PC-9 (cell line): ENCODE measurements around the gene AGBL2. TPM values are rescaled to one million over a fixed set of nuclear protein-coding genes. Genes with fewer than 3 reads are reported as not detected.

Experiments
- BruUV-seq: library from RNA; stranded (reverse); fragments of 400-500 nt; replicated peaks from 2 replicates; lab custom pipeline; 2021; lab: Mats Ljungman, UMichigan
- CTCF ChIA-PET: fragments of 300-600 bp; sonication (Branson Sonifier 250); formaldehyde crosslinking; loops from one replicate; lab custom pipeline; 2022; ENCODE audit warnings: antibody characterized with exemption; lab: Charles Lee
- POLR2A ChIA-PET: fragments of 300-600 bp; sonication (Branson Sonifier 250); formaldehyde crosslinking; loops from one replicate; lab custom pipeline; 2022; ENCODE audit warnings: antibody characterized with exemption; ENCODE audit not compliant: unreplicated experiment; lab: Charles Lee
- DNase-seq, 2 experiments: peaks; one replicate each; pipeline versions ENCODE4 v3.0.0 to v3.0.0-alpha.2; 2015 to 2022; ENCODE audit warnings: mixed read lengths in 1 of 2
- H2AFZ ChIP-seq: fragments of 200-600 bp; sonication (generic); 2 replicates; pipeline ENCODE4 v1.8.1; 2017; ENCODE audit warnings: antibody characterized with exemption
- H3F3A ChIP-seq: fragments of 200-600 bp; sonication (generic); 2 replicates; pipeline ENCODE4 v1.8.1; 2017; ENCODE audit warnings: antibody characterized with exemption, mild to moderate bottlenecking, low read depth; ENCODE audit not compliant: insufficient read depth
- H3K27ac ChIP-seq: fragments of 200-600 bp; sonication (generic); 2 replicates; pipeline ENCODE4 v1.6.1; 2016; ENCODE audit warnings: mixed run types
- H3K27me3 ChIP-seq: fragments of 200-600 bp; sonication (generic); 2 replicates; pipeline ENCODE4 v1.6.1; 2016; ENCODE audit warnings: low read depth, mixed run types; ENCODE audit not compliant: insufficient read depth
- H3K36me3 ChIP-seq: fragments of 200-600 bp; sonication (generic); 2 replicates; pipeline ENCODE4 v1.6.1; 2016; ENCODE audit warnings: low read depth, mixed run types
- H3K4me1 ChIP-seq: fragments of 200-600 bp; sonication (generic); replicated peaks from 2 replicates; pipeline ENCODE4 v1.6.1; 2016; ENCODE audit warnings: mixed run types; ENCODE audit not compliant: insufficient read depth
- H3K4me2 ChIP-seq: fragments of 200-600 bp; sonication (generic); 2 replicates; pipeline ENCODE4 v1.6.1; 2017; ENCODE audit warnings: mixed run types
- H3K4me3 ChIP-seq: fragments of 200-600 bp; sonication (generic); 2 replicates; pipeline ENCODE4 v1.6.1; 2016; ENCODE audit warnings: mixed run types
- H3K79me2 ChIP-seq: fragments of 200-600 bp; sonication (generic); 2 replicates; pipeline ENCODE4 v1.6.1; 2017; ENCODE audit warnings: low read depth, mixed run types
- H3K9me2 ChIP-seq: fragments of 200-600 bp; sonication (generic); 2 replicates; pipeline ENCODE4 v1.8.1; 2017; ENCODE audit warnings: mild to moderate bottlenecking; ENCODE audit not compliant: insufficient read depth
- H3K9me3 ChIP-seq: fragments of 200-600 bp; sonication (generic); 2 replicates; pipeline ENCODE4 v1.8.1; 2016; ENCODE audit warnings: low read depth; ENCODE audit not compliant: insufficient read depth
- H4K20me1 ChIP-seq: fragments of 200-600 bp; sonication (generic); 2 replicates; pipeline ENCODE4 v1.8.1; 2017; ENCODE audit not compliant: insufficient read depth
- EZH2 ChIP-seq: fragments of 200-600 bp; sonication (generic); IDR thresholded peaks from 2 replicates; pipeline ENCODE4 v1.8.0; 2017; ENCODE audit warnings: antibody characterized with exemption, low read depth
- intact Hi-C: fragments of 100-400 bp; cut with micrococcal nuclease; formaldehyde crosslinking; loops from one replicate; pipeline ENCODE4 v1.10.0; 2022; ENCODE audit not compliant: unreplicated experiment
- total RNA-seq: library from RNA; stranded (reverse); gene quantifications from 2 replicates; pipeline ENCODE4 v1.2.3, GENCODE V29; 2021
- TF ChIP-seq, protein P1 (sequence below): fragments of 200-600 bp; sonication (generic); conservative IDR thresholded peaks from 2 replicates; pipeline ENCODE4 v1.6.1; 2017; ENCODE audit warnings: mixed run types, antibody characterized with exemption, mild to moderate bottlenecking, moderate library complexity

The AGBL2 gene
- total RNA-seq, 1 experiment from 2014 or later: 13.1 TPM

DNA sequence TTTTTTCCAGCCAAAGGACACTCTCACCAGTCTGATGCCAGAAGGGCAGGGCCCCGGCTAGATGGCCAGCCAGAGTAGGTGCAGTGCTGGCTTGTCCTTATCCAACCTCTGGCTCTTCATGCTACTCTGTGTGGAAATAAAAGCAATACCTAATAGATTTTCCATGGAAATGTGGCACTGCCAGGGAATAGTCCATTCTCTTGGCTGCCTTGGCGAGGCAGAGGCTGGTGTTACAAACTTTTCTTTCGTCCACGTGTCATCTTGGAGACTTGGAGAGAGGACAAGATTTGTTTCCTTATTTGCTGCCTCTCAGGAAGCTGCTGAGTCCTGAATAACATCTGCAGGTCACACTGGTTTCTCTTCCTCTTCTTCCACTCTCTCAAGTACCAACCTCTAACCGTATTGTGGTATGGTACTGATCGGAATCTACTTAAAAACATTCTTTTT lies 103.8 kb downstream of the AGBL2 start:
- Histone ChIP-seq H4K20me1 (no peaks in the 10 kb centered on the region), H3K4me3 (no peak overlapping the region), H3K9me2 (no peaks in the 10 kb centered on the region), H3K36me3 (no peaks in the 10 kb centered on the region), H3K27ac (no peak overlapping the region), H3K4me2 (no peak overlapping the region), H3K27me3 (no peaks in the 10 kb centered on the region), H3K79me2 (no peaks in the 10 kb centered on the region), H3K9me3 (no peaks in the 10 kb centered on the region), H3K4me1 (no peaks in the 10 kb centered on the region), H2AFZ (no peak overlapping the region), H3F3A (no peaks in the 10 kb centered on the region; the same call in 1 of the 2 replicates)
- intact Hi-C loops: no loop called here
- no peak for TF ChIP-seq EZH2
- TF ChIP-seq, protein P1, sequence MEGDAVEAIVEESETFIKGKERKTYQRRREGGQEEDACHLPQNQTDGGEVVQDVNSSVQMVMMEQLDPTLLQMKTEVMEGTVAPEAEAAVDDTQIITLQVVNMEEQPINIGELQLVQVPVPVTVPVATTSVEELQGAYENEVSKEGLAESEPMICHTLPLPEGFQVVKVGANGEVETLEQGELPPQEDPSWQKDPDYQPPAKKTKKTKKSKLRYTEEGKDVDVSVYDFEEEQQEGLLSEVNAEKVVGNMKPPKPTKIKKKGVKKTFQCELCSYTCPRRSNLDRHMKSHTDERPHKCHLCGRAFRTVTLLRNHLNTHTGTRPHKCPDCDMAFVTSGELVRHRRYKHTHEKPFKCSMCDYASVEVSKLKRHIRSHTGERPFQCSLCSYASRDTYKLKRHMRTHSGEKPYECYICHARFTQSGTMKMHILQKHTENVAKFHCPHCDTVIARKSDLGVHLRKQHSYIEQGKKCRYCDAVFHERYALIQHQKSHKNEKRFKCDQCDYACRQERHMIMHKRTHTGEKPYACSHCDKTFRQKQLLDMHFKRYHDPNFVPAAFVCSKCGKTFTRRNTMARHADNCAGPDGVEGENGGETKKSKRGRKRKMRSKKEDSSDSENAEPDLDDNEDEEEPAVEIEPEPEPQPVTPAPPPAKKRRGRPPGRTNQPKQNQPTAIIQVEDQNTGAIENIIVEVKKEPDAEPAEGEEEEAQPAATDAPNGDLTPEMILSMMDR: no peak
- POLR2A ChIA-PET: no interaction called here
- no TSS peak for BruUV-seq
- no peak for DNase-seq
- CTCF ChIA-PET: no interaction called here

DNA sequence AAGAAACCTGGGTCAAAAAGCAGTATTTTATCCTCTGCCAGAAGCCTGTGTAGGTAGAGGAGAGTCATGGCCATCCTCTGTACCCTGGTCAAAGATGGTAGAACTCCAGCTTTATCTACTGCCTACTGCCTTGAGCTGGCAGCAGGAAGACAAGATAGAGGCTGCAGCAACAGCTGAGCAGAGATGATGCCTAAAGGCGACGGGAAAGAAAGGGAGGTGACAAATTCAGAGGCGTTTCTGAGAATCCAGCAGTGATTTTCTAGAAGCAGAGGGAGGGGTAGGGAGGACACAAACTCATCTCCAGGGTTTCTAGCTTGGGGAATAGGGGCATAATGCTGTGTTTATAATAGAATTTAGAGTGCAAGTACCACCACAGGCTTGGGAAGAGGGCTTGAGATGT lies 105.5 kb downstream of the AGBL2 start:
- intact Hi-C loops: no loop called here
- Histone ChIP-seq H3K79me2 (no peaks in the 10 kb centered on the region), H3K27me3 (no peaks in the 10 kb centered on the region), H3K9me2 (no peaks in the 10 kb centered on the region), H2AFZ (no peak overlapping the region), H3K27ac (no peak overlapping the region), H4K20me1 (no peaks in the 10 kb centered on the region), H3K4me2 (no peak overlapping the region), H3K4me3 (no peak overlapping the region), H3K9me3 (no peaks in the 10 kb centered on the region), H3K4me1 (no peaks in the 10 kb centered on the region), H3F3A (no peaks in the 10 kb centered on the region), H3K36me3 (no peaks in the 10 kb centered on the region)
- CTCF ChIA-PET: interaction anchor here (0.7 kb wide), 1 partner anchor 109 kb away, joined by 5 read pairs; no protein-coding TSS in a partner anchor
- TF ChIP-seq, protein P1: no peak
- no peak for TF ChIP-seq EZH2
- POLR2A ChIA-PET: interaction anchor here (0.6 kb wide), 1 partner anchor 50 kb away, joined by 7 read pairs; no protein-coding TSS in a partner anchor
- DNase-seq: no peak
- no TSS peak for BruUV-seq

Other genes with a start within 250 kb of the AGBL2 start
- gene CELF1, start 162.2 kb downstream of the AGBL2 start, total RNA-seq: 115 and 165 TPM in 2 replicates
- 74.8 and 79.0 TPM in 2 replicates for gene PTPMT1, start 149.8 kb downstream of the AGBL2 start, total RNA-seq
- 20.2 and 20.3 TPM in 2 replicates for gene KBTBD4, start 136.4 kb downstream of the AGBL2 start, total RNA-seq
- gene NDUFS3, start 136.3 kb downstream of the AGBL2 start, total RNA-seq: 119 and 140 TPM in 2 replicates
- gene FAM180B, start 128.7 kb downstream of the AGBL2 start, total RNA-seq: not detected in 2 replicates
- 0.22 and 0.63 TPM in 2 replicates for gene C1QTNF4, start 121.0 kb downstream of the AGBL2 start, total RNA-seq
- gene MTCH2, start 72.8 kb downstream of the AGBL2 start, total RNA-seq: 147 and 167 TPM in 2 replicates
- gene FNBP4, start 52.0 kb upstream of the AGBL2 start, total RNA-seq: 101 and 121 TPM in 2 replicates
- 61.7 and 73.2 TPM in 2 replicates for gene NUP160, start 133.0 kb upstream of the AGBL2 start, total RNA-seq